ENCODE results near the gene MCOLN3.
A peak's percentile ranks its signal among the peaks of the same experiment; 100 is the strongest.

Gene MCOLN3

DNA sequence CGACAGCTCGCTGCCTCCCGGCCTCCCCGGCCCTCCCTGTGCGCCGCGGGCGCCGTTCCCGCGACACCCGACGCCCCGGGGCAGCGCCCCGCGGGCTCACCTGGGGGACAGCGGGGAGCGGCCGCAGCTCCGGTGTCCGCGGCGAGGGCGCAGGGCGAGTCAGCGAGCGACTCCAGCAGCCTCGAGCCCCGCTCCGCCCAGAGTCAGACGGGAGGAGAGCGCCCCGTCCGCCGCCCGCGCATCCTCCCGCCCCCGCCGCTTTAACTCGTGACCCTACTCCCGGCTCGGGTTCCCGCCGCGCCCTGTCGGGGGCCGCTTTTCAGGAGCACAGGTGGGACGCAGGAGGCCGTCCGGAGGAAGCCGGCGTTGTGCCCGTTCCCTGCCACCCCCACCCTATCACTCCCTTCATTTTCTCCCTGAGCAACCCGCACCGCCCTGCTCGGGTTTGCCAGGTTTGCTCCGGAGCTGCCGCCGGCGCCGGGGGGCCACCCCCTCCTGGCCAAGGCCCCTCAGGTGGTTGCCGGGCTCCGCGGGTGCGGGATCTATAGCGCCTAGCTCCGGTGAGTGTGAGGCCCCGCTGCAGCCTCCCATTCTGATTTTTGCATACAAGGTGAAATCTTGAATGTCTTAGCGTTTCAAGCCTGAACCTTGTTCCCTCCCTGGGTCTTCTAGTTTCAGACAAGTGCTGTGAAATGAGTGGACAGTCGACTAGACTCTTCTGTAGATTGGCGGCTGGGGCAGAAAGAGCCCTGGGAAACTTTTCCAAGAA, at the start of gene MCOLN3:
MCOLN3 (minus strand) TSS at position 205 of the 769 bp plus-strand sequence. CDS start 3,140 bp downstream, outside the sequence.
- no peak for DNase-seq (ENCODE audit: low spot score)

DNA sequence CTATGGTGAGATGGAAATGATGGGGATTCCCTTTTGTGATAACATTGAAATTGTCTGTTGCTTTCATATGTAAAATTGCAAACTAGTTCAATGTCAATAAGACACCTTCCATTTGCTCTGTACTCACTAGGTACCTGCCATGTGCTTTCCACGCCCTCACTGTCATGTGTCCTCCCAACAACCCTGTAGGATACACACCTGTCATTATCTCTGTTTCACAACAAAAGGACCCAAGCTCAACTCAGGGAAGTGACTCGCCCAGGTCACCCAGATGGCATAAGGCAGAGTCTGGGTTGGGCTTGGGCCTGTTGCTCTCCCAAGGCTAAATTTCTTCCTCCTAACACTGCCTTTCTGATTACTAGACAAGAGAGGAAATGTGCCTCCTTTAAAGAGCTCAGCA, 45.3 kb upstream of the MCOLN3 start:
- no peak for DNase-seq (ENCODE audit: low spot score)

DNA sequence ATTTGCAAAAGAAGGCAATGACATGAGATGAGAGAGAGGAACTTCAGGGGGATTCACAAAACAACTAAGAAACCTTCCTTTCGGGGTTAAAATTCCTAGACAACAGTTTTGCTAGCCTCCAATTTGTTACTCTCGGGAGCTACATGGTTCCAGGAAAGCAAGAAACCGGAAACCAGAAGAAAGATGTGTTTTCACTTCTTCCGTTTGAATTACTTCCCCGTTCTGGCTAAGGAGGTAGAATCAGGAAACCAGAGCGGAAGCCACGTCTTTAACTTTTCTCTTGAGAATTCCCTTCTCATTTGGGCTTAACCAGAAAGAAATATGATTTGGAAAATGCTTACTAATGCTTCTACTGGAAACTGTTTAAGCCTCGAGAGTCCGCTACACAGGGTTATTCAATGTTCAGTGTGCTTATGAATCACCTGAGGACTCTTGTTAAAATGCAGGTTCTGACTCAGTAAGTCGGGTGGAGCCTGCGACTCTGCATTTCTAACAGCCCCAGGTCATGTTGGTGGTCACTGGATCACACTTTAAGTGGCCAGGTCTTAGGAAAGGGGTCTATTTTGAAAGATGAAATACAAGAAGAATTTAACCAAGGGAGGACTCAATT, 43.5 kb upstream of the MCOLN3 start:
- DNase-seq (ENCODE audit: low spot score) = no peak

DNA sequence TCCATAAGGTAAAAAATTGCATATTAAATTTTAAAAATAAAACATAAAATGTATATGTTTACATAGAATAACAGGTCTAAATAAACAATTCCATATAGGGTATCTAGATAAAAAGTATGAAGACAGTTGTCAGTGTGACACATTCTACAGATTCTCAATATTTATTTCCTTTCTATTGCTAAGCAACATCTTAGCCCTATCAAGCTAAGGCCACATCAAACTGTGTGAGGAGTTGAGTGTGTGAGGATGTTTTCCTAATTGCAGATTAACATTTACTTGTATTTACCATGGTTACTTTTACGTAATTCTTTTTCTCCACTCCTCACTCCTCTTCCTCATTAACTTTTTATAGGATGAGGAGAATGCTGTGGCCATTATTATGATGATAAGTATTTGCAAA, 41.9 kb upstream of the MCOLN3 start:
- no peak for DNase-seq (ENCODE audit: low spot score)

DNA sequence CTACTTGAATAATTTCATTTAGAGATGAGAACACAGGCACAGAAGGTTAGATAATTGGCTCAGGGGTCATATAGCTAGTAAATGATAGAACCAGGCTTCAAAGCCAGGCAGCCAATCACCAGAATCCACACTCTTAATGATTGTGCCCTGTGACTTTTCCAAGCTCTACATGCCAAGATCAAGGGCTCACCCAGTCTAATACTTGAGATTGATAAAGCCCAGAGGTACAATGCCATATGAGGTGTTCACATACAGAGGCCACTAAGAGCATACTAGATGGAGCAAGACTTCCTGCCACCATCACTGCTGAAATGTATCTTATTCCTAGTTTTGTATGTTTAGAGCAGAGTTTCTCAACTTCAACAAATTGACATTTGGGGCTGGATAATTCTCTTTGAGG, 40.9 kb upstream of the MCOLN3 start:
- DNase-seq (ENCODE audit: low spot score) = no peak

DNA sequence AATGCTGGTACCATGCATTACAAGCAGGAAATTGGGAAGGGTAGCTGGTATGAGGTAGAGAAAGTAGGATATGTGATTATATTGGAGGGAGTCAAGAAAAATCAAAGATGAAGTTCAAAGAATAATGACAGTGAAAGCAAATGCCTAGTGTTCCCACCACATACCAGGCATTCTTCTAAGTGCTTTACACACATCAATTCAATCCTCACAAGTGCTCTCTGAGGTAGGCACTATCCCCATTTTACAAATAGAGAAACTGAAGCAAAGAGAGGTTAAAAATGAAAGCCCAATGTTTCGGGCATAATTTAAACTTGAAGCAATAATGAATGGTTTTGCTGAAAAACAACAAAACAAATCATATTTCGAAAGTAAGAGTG, 40.1 kb upstream of the MCOLN3 start:
- DNase-seq (ENCODE audit: low spot score) = no peak

- DNase-seq (ENCODE audit: low spot score) = no peak
These were observed 39.5 kb upstream of the MCOLN3 start for GRCh38 chr1:85087659-85088407.

- no peak for DNase-seq (ENCODE audit: low spot score)
These were observed 37.1 kb upstream of the MCOLN3 start for GRCh38 chr1:85085417-85085816.

GRCh38 chr1:85078903-85079302, 30.6 kb upstream of the MCOLN3 start:
- no peak for DNase-seq (ENCODE audit: low spot score)

DNA sequence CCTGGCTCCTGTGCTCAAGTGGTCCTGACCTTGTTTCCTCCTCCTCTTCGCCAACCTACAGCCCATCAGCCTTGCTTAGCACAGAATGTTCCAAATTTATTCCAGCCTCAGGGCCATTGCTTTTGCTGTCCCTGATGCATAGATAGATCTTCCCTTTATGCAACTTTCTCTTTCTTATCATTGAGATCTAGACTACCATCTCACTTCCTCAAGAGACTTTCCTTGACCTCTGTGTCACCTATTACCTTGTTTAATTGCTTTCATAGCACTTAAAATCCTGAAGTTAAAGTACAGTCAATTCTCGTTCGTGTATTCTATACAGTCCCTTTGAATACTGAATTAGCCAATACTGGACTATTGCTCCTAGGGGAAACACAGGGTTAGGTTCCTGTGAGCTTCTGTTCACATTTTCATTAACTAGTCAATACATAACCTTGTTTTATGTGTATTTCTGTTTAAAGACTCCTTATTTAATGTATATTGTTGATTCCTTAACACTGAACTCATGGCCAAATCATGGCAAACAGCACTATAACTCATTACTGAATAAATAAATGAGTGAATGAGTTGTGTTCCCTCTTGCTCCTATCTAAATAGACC, 26.2 kb upstream of the MCOLN3 start:
- no peak for DNase-seq (ENCODE audit: low spot score)

DNA sequence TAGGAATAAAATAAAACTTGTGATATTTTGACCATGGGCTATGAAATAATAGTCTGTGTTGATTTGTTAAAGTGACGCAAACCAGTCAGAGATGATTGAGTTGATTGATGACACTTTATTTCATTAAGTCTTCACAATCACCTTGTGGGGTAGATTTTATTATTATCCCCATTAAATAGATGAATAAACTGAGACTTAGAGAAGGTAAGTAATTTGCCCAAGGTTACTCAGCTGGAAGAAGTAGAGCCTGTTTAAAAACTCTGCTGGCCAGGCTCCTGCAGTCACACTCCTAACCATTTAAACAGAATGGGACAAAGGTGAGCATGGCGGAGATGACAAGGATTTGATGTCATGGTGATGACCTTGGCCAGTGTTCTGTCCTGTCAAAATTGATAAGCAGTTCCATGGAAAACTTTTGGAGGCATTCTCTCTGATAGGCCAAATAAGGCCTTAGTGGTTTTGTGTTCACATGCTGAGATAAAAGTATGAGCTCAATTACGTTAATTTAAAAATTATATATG, 22.7 kb upstream of the MCOLN3 start:
- no peak for DNase-seq (ENCODE audit: low spot score)

GRCh38 chr1:85068846-85069245, 20.5 kb upstream of the MCOLN3 start:
- no peak for DNase-seq (ENCODE audit: low spot score)

GRCh38 chr1:85065550-85065949, 17.2 kb upstream of the MCOLN3 start:
- no peak for DNase-seq (ENCODE audit: low spot score)

GRCh38 chr1:85062425-85063026, 14.2 kb upstream of the MCOLN3 start:
- DNase-seq (ENCODE audit: low spot score) = no peak

- DNase-seq (ENCODE audit: low spot score) = peak; percentile 53
These were observed 13.6 kb upstream of the MCOLN3 start for GRCh38 chr1:85061711-85062424.

- DNase-seq (ENCODE audit: low spot score) = no peak
These were observed 11.7 kb upstream of the MCOLN3 start for GRCh38 chr1:85060038-85060437.

DNA sequence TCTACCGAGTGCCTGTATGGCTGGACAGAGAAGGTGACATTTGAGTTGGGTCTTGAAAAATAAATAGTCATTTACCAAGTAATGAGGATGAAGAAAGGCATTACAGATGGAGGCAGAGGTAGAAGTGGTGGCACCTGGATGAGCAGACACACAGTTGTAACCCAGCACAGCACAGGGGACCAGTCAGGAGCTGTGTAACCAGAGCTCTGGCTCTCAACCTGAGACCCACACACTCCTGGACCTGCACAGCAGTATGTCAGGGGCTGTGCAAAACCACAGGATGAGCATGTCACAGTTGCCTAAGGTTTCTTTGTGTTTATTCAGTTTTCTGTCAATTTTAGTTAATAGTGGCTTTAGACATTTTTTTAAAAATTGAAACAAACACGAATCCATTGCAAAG, 11.3 kb upstream of the MCOLN3 start:
- no peak for DNase-seq (ENCODE audit: low spot score)

- no peak for DNase-seq (ENCODE audit: low spot score)
These were observed 10.5 kb upstream of the MCOLN3 start for GRCh38 chr1:85058786-85059185.

GRCh38 chr1:85058311-85058710, 10.0 kb upstream of the MCOLN3 start:
- no peak for DNase-seq (ENCODE audit: low spot score)

- no peak for DNase-seq (ENCODE audit: low spot score)
These were observed 6.4 kb upstream of the MCOLN3 start for GRCh38 chr1:85054664-85055063.

DNA sequence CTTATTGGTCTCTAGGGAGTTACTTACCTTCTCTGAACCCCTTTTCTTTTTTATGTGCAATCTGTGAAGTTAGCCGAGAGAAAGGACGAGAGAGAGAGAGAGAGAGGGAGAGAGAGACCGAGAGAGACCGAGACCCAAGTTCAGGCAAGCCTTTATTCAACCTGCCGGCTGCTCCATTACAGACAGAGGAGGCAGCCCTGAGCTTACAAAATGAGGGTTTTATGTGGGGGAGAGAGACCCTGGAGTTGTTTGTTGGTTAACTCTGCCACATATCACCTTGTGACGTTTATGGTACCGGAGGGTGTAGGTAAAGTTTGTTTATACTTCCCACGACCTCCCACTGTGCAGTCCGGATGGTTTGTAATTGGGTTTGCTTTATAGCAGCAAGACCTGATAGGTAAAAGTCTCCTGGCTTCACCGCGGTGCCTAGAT, 1.5 kb upstream of the MCOLN3 start:
- no peak for DNase-seq (ENCODE audit: low spot score)
